Neuronal stem cell (in vitro differentiated cells): ENCODE results near the gene SERTAD3.
A peak's percentile ranks its signal among the peaks of the same experiment; 100 is the strongest.
"Not testable (repeated sequence)": the region's sequence is repeated elsewhere in the genome, so short reads cannot be mapped to it uniquely, and the experiment has no call there.

Experiments used
- DNase-seq: peaks from one replicate; pipeline ENCODE4 v3.0.0-alpha.2; 2013; ENCODE audit warnings: low spot score
- H2AFZ ChIP-seq: one replicate; pipeline ENCODE4 v1.6.1; 2013; ENCODE audit warnings: mild to moderate bottlenecking, low read length, inconsistent platforms
- H2AK5ac ChIP-seq: 2 replicates; pipeline ENCODE4 v1.6.1; 2013; ENCODE audit warnings: low read depth, mild to moderate bottlenecking, inconsistent platforms, low read length, moderate library complexity, mixed read lengths
- H2BK120ac ChIP-seq: 2 replicates; pipeline ENCODE4 v1.6.1; 2013; ENCODE audit warnings: low read depth, mild to moderate bottlenecking, inconsistent platforms, low read length, moderate library complexity, mixed read lengths
- H2BK12ac ChIP-seq: one replicate; pipeline ENCODE4 v1.6.1; 2013; ENCODE audit warnings: low read length, inconsistent platforms
- H2BK15ac ChIP-seq: 2 replicates; pipeline ENCODE4 v1.6.1; 2013; ENCODE audit warnings: mild to moderate bottlenecking, low read length, inconsistent platforms, mixed read lengths
- H2BK5ac ChIP-seq: one replicate; pipeline ENCODE4 v1.6.1; 2013; ENCODE audit warnings: inconsistent platforms, mild to moderate bottlenecking, low read length, moderate library complexity
- H3K14ac ChIP-seq: one replicate; pipeline ENCODE4 v1.6.1; 2013; ENCODE audit warnings: low read length, inconsistent platforms
- H3K18ac ChIP-seq: 2 replicates; pipeline ENCODE4 v1.6.1; 2013; ENCODE audit warnings: low read length, inconsistent platforms
- H3K23ac ChIP-seq: 2 replicates; pipeline ENCODE4 v1.6.1; 2013; ENCODE audit warnings: low read depth, mild to moderate bottlenecking, mixed read lengths, low read length, inconsistent platforms; ENCODE audit not compliant: poor library complexity
- H3K27ac ChIP-seq: replicated peaks from 3 replicates; pipeline ENCODE4 v1.5.1; 2013; ENCODE audit warnings: low read length, inconsistent platforms
- H3K27me3 ChIP-seq, 3 experiments: 2 replicates each; pipeline ENCODE4 v1.6.1; 2013; ENCODE audit warnings: low read length in 3 of 3, mild to moderate bottlenecking in 2 of 3, inconsistent platforms in 1 of 3, low read depth in 1 of 3, mixed read lengths in 1 of 3, moderate library complexity in 1 of 3; ENCODE audit not compliant: control insufficient read depth in 3 of 3, insufficient read depth in 3 of 3
- H3K36me3 ChIP-seq, 2 donors: replicated peaks in 1 of 2; 2 replicates each; pipeline ENCODE4 v1.6.1; 2013; ENCODE audit warnings: low read length in 2 of 2; ENCODE audit not compliant: control insufficient read depth in 2 of 2, insufficient read depth in 2 of 2
- H3K4ac ChIP-seq: 2 replicates; pipeline ENCODE4 v1.6.1; 2013; ENCODE audit warnings: inconsistent platforms, mild to moderate bottlenecking, low read length, moderate library complexity
- H3K4me1 ChIP-seq, 2 donors: 1 replicate in 1 of 2; 2 replicates in 1 of 2; pipeline ENCODE4 v1.6.1; 2013; ENCODE audit warnings: low read length in 2 of 2, low read depth in 1 of 2; ENCODE audit not compliant: control insufficient read depth in 2 of 2, insufficient read depth in 1 of 2
- H3K4me2 ChIP-seq: one replicate; pipeline ENCODE4 v1.6.1; 2013; ENCODE audit warnings: mild to moderate bottlenecking, low read length, inconsistent platforms; ENCODE audit not compliant: insufficient read depth, poor library complexity, severe bottlenecking
- H3K4me3 ChIP-seq, 2 donors: 2 replicates each; pipeline ENCODE4 v1.5.1; 2013; ENCODE audit warnings: low read length in 2 of 2, mild to moderate bottlenecking in 2 of 2, inconsistent platforms in 1 of 2, moderate library complexity in 1 of 2
- H3K79me1 ChIP-seq: one replicate; pipeline ENCODE4 v1.6.1; 2013; ENCODE audit warnings: low read depth, mild to moderate bottlenecking, inconsistent platforms, low read length, moderate library complexity
- H3K9ac ChIP-seq: one replicate; pipeline ENCODE4 v1.6.1; 2013; ENCODE audit warnings: mild to moderate bottlenecking, low read depth, low read length, inconsistent platforms; ENCODE audit not compliant: poor library complexity
- H3K9me3 ChIP-seq, 2 donors: replicated peaks in 1 of 2; 2 replicates each; pipeline versions ENCODE3 to v1.6.1; 2013; ENCODE audit warnings: low read length in 2 of 2, mild to moderate bottlenecking in 2 of 2, inconsistent platforms in 1 of 2, low read depth in 1 of 2, mixed read lengths in 1 of 2, moderate library complexity in 1 of 2; ENCODE audit not compliant: control insufficient read depth in 2 of 2, insufficient read depth in 1 of 2
- H4K8ac ChIP-seq: one replicate; pipeline ENCODE4 v1.6.1; 2013; ENCODE audit warnings: low read depth, mild to moderate bottlenecking, inconsistent platforms, low read length, moderate library complexity
- H4K91ac ChIP-seq: one replicate; pipeline ENCODE4 v1.6.1; 2013; ENCODE audit warnings: low read length, low read depth, mild to moderate bottlenecking, inconsistent platforms; ENCODE audit not compliant: poor library complexity
- WGBS, 2 donors: extraction: QIAGEN DNeasy Blood & Tissue Kit; methylation state at CpG; one replicate each; pipeline ENCODE4 v1.1.7; 2013; ENCODE audit warnings: missing lambda C conversion rate in 2 of 2, mixed read lengths in 1 of 2; ENCODE audit not compliant: insufficient read length in 2 of 2, insufficient replicate concordance in 1 of 2; ENCODE audit errors: extremely low coverage in 2 of 2; 5-methylcytosine and 5-hydroxymethylcytosine counted together

SERTAD3 gene

GRCh38 chr19:40410030-40410389 is 34.1 kb downstream of the SERTAD3 start:
- Histone ChIP-seq H2BK12ac (no peak overlapping the region), H2BK5ac (peak overlapping the region; percentile 39), H2BK15ac (no peak overlapping the region), H3K79me1 (no peaks in the 10 kb centered on the region), H3K23ac (no peak overlapping the region), H4K91ac (no peak overlapping the region), H3K4me3 (no peak overlapping the region), H3K9ac (no peak overlapping the region), H3K18ac (peak overlapping the region; percentile 38), H2BK120ac (no peak overlapping the region), H3K4me1 (peaks cover 11 to 20% of the 10 kb centered on the region in 2 donors), H2AK5ac (peak overlapping the region; percentile 13), H3K14ac (no peak overlapping the region), H3K36me3 (no peaks in the 10 kb centered on the region), H3K9me3 (no peaks in the 10 kb centered on the region), H3K4ac (no peak overlapping the region), H3K4me2 (peak overlapping the region; percentile 14), H4K8ac (no peak overlapping the region), H2AFZ (peak overlapping the region; percentile 84), H3K27ac (no peak overlapping the region), H3K27me3 (no peaks in the 10 kb centered on the region)
- DNase-seq: no peak
- WGBS, 2 donors: no CpG with 5 or more reads among the region's 9 CpGs

GRCh38 chr19:40408598-40408925 is 35.6 kb downstream of the SERTAD3 start:
- DNase-seq: not testable (repeated sequence)

GRCh38 chr19:40407714-40408597 is 36.2 kb downstream of the SERTAD3 start:
- no CpG with 5 or more reads among the region's 22 CpGs for WGBS, 2 donors
- no peaks in the 10 kb centered on the region for H3K27me3 ChIP-seq

More at GRCh38 chr19:40408598-40408925, 35.6 kb downstream of the SERTAD3 start:
- not testable (repeated sequence) for H3K79me1 ChIP-seq, H2BK12ac ChIP-seq, H3K27me3 ChIP-seq, H2BK120ac ChIP-seq, H4K8ac ChIP-seq, H3K18ac ChIP-seq, H3K9me3 ChIP-seq, H3K36me3 ChIP-seq, H3K14ac ChIP-seq, H4K91ac ChIP-seq, H3K23ac ChIP-seq, H2BK5ac ChIP-seq, H3K4ac ChIP-seq, H3K4me2 ChIP-seq, H3K4me3 ChIP-seq, H3K9ac ChIP-seq, H2AFZ ChIP-seq, H3K27ac ChIP-seq
- Histone ChIP-seq H2BK15ac (peak overlapping the region; percentile 83), H2AK5ac (peak overlapping the region; percentile 97), H3K4me1 (peaks cover 16 to 20% of the 10 kb centered on the region in 2 donors)
- no CpG with 5 or more reads among the region's 8 CpGs for WGBS, 2 donors

GRCh38 chr19:40403262-40403984 is 40.7 kb downstream of the SERTAD3 start:
- peak overlapping the region; percentile 63 for H2BK5ac ChIP-seq
- peak overlapping the region; percentile 71 to 81 for H3K4me3 ChIP-seq
- peak overlapping the region; percentile 91 for H3K9ac ChIP-seq
- H4K91ac ChIP-seq: no peak overlapping the region
- H3K18ac ChIP-seq: peak overlapping the region; percentile 98
- peaks cover 0 to 2% (median 0%) of the 10 kb centered on the region in 3 experiments for H3K27me3 ChIP-seq
- no peak overlapping the region for H4K8ac ChIP-seq
- peak; percentile 91 for DNase-seq
- H3K23ac ChIP-seq: no peak overlapping the region
- H2BK12ac ChIP-seq: no peak overlapping the region
- WGBS, 2 donors: no CpG with 5 or more reads among the region's 41 CpGs
- peak overlapping the region; percentile 97 for H3K4me2 ChIP-seq
- peaks cover 1 to 13% of the 10 kb centered on the region in 2 donors for H3K4me1 ChIP-seq
- H2AFZ ChIP-seq: peak overlapping the region; percentile 94
- peaks cover 1% of the 10 kb centered on the region for H3K79me1 ChIP-seq
- H2BK15ac ChIP-seq: peak overlapping the region; percentile 67
- peak overlapping the region; percentile 97 for H3K14ac ChIP-seq
- no peak overlapping the region for H2BK120ac ChIP-seq
- H2AK5ac ChIP-seq: no peak overlapping the region
- peak overlapping the region; percentile 84 for H3K27ac ChIP-seq
- no peaks in the 10 kb centered on the region for H3K36me3 ChIP-seq
- H3K4ac ChIP-seq: no peak overlapping the region
- H3K9me3 ChIP-seq: no peaks in the 10 kb centered on the region

More at GRCh38 chr19:40407714-40408597, 36.2 kb downstream of the SERTAD3 start:
- Histone ChIP-seq H2BK120ac (peak overlapping the region; percentile 87), H3K9me3 (no peaks in the 10 kb centered on the region), H3K14ac (peak overlapping the region; percentile 47), H3K4me1 (peaks cover 16 to 19% of the 10 kb centered on the region in 2 donors), H3K9ac (no peak overlapping the region), H3K4ac (peak overlapping the region; percentile 98), H2BK15ac (peak overlapping the region; percentile 83), H2AK5ac (peak overlapping the region; percentile 97), H3K27ac (no peak overlapping the region), H2BK12ac (peak overlapping the region; percentile 73), H4K91ac (peak overlapping the region; percentile 94), H2BK5ac (no peak overlapping the region), H3K23ac (peak overlapping the region; percentile 85), H3K79me1 (peaks cover 1% of the 10 kb centered on the region), H2AFZ (no peak overlapping the region), H3K4me2 (no peak overlapping the region), H3K4me3 (no peak overlapping the region), H3K36me3 (no peaks in the 10 kb centered on the region), H4K8ac (no peak overlapping the region), H3K18ac (peak overlapping the region; percentile 64)
- DNase-seq: no peak
